ENCODE measurements around the gene ZBTB16. TPM values are rescaled to one million over a fixed set of nuclear protein-coding genes. Genes with fewer than 3 reads are reported as not detected.
A peak's percentile ranks its signal among the peaks of the same experiment; 100 is the strongest.

ZBTB16 gene
- total RNA-seq, 1 donor, result under 0.01 TPM

DNA sequence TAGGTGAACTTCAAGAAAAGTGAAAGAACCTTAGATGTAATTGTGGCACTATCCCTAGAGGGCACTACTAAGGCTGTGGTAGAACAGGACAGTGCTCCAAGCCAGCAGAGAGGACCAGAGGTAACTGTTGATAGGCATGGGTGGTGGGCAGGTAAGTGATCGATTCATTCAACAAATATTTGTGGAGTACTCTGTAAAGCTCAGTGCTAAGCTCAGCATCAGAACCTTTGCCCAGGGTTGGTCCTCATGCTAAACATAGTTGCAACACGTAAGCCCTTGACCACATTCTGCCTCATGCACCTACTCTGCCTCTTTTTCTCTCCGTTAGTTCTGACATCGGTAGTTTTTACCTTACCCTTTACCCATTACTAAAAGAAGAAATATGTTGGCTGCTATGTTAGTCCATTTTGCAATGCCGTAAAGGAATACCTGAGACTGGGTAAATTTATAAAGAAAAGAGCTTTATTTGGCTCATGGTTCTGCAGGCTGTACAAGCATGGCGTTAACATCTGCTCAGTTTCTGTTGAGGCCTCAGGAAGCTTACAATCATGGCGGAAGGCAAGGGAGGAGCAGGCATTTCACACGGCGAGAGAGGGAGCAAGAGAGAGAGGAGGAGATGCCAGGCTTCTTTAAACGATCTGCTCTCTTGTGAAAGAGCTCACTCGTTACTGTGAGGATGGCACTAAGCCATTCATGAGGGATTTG is 218.3 kb downstream of the ZBTB16 start:
- Histone ChIP-seq H4K20me1 (ENCODE audit: insufficient read depth, low read length) (no peaks in the 10 kb centered on the region), H3K4me2 (ENCODE audit: insufficient read depth, low read length) (no peak overlapping the region), H3K4me3 (ENCODE audit: insufficient read depth, low read length) (no peak overlapping the region), H2AFZ (ENCODE audit: low read length) (no peak overlapping the region), H3K79me2 (ENCODE audit: insufficient read depth, low read length) (no peaks in the 10 kb centered on the region), H3K4me1 (ENCODE audit: insufficient read depth, low read length) (peaks cover 20% of the 10 kb centered on the region), H3K36me3 (ENCODE audit: insufficient read depth, low read length) (no peaks in the 10 kb centered on the region), H3K27ac (ENCODE audit: low read depth, low read length) (no peak overlapping the region), H3K9me3 (ENCODE audit: low read depth, low read length) (no peaks in the 10 kb centered on the region), H3K27me3 (ENCODE audit: insufficient read depth, low read length) (peaks cover 35% of the 10 kb centered on the region)
- no peak for DNase-seq (ENCODE audit: insufficient read length, low spot score, missing footprints)
- TF ChIP-seq, protein P1, sequence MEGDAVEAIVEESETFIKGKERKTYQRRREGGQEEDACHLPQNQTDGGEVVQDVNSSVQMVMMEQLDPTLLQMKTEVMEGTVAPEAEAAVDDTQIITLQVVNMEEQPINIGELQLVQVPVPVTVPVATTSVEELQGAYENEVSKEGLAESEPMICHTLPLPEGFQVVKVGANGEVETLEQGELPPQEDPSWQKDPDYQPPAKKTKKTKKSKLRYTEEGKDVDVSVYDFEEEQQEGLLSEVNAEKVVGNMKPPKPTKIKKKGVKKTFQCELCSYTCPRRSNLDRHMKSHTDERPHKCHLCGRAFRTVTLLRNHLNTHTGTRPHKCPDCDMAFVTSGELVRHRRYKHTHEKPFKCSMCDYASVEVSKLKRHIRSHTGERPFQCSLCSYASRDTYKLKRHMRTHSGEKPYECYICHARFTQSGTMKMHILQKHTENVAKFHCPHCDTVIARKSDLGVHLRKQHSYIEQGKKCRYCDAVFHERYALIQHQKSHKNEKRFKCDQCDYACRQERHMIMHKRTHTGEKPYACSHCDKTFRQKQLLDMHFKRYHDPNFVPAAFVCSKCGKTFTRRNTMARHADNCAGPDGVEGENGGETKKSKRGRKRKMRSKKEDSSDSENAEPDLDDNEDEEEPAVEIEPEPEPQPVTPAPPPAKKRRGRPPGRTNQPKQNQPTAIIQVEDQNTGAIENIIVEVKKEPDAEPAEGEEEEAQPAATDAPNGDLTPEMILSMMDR (IDR thresholded peaks at IDR 0.05; ENCODE audit: extremely low read depth, low read depth, low read length), result no peak

DNA sequence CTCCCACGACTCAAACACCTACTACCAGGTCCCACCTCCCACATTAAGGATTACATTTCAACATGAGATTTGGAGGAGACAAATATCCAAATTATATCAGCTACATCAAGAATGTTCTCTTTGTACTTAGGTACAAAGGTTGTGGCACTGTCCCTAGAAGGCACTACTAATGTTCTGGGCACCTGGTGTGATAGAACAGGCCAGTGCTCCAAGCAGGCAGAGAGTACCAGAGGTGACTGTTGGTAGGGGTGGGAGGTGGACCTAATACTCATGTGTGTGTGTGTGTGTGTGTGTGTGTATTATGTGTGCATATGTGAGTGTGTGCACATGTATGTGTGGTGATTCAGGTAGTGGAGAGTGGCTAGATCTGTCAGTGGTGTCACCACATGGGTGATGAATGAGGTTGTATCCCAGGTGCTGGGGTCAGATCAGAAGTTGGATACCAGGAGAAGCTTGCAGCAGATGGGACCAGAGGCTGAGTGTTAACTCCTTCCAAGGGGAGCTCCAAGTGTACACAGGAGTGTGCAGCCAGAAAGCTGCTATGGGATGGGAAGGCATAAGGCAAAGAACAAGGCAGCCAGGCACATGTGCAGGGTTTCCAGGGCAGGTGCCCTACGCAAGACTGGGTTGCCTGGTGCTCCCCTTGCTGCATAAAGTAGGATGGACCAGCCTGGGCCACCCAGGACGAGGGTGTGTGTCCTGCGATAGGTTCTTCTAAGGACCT is 219.0 kb downstream of the ZBTB16 start:
- Histone ChIP-seq H3K79me2 (ENCODE audit: insufficient read depth, low read length) (no peaks in the 10 kb centered on the region), H4K20me1 (ENCODE audit: insufficient read depth, low read length) (no peaks in the 10 kb centered on the region), H3K4me2 (ENCODE audit: insufficient read depth, low read length) (no peak overlapping the region), H3K4me1 (ENCODE audit: insufficient read depth, low read length) (peaks cover 20% of the 10 kb centered on the region), H2AFZ (ENCODE audit: low read length) (no peak overlapping the region), H3K27me3 (ENCODE audit: insufficient read depth, low read length) (peaks cover 30% of the 10 kb centered on the region), H3K4me3 (ENCODE audit: insufficient read depth, low read length) (no peak overlapping the region), H3K27ac (ENCODE audit: low read depth, low read length) (no peak overlapping the region), H3K36me3 (ENCODE audit: insufficient read depth, low read length) (no peaks in the 10 kb centered on the region), H3K9me3 (ENCODE audit: low read depth, low read length) (no peaks in the 10 kb centered on the region)
- no peak for DNase-seq (ENCODE audit: insufficient read length, low spot score, missing footprints)
- TF ChIP-seq, protein P1 (IDR thresholded peaks at IDR 0.05; ENCODE audit: extremely low read depth, low read depth, low read length), result no peak

DNA sequence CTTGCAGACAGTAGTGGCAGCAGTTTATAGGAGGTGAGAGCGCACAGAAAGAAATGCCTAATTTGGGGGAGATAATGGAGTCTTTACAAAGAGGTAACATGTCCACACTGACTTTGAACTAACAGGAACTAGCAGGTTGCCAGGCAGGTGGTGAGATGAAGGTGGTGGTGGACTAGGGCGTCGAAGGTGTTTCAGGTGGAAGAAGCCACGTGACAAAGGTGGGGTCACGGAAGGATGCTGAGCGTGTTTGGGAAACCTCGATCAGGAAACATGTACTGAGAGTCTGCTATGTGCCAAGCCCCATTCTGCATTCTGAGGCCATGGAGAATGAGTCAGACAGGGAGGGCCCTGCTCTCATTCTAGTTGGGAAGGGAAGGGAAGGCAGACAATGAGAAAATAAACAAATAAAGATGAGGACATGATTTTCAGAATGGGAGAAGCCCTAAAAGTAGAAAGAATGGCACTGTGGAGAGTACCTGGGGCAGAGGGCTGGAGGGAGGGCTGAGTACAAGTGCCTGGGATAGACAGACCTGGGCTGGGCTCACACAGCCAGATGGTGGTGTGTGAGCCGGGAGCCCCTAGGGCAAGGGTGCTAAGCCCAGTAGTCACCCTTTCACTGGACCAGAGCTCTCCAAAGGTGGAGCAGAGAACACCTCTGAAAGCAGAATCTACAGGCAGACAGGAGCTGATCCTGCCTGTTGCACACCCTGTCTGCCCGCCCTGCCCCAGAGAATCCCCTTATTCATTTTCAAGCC is 220.5 kb downstream of the ZBTB16 start:
- H3K4me3 ChIP-seq (ENCODE audit: insufficient read depth, low read length), result no peak overlapping the region
- H2AFZ ChIP-seq (ENCODE audit: low read length), result no peak overlapping the region
- peaks cover 20% of the 10 kb centered on the region for H3K4me1 ChIP-seq (ENCODE audit: insufficient read depth, low read length)
- no peaks in the 10 kb centered on the region for H3K9me3 ChIP-seq (ENCODE audit: low read depth, low read length)
- no peak overlapping the region for H3K27ac ChIP-seq (ENCODE audit: low read depth, low read length)
- peaks cover 17% of the 10 kb centered on the region for H3K27me3 ChIP-seq (ENCODE audit: insufficient read depth, low read length)
- no peaks in the 10 kb centered on the region for H3K36me3 ChIP-seq (ENCODE audit: insufficient read depth, low read length)
- no peaks in the 10 kb centered on the region for H4K20me1 ChIP-seq (ENCODE audit: insufficient read depth, low read length)
- TF ChIP-seq, protein P1 (IDR thresholded peaks at IDR 0.05; ENCODE audit: extremely low read depth, low read depth, low read length), result no peak
- H3K79me2 ChIP-seq (ENCODE audit: insufficient read depth, low read length), result no peaks in the 10 kb centered on the region
- peak overlapping the region; percentile 36 for H3K4me2 ChIP-seq (ENCODE audit: insufficient read depth, low read length)
- DNase-seq (ENCODE audit: insufficient read length, low spot score, missing footprints), result peak; percentile 87
